Measurements from ENCODE around the gene TEDC2.
"Not testable (repeated sequence)": the region's sequence is repeated elsewhere in the genome, so short reads cannot be mapped to it uniquely, and the experiment has no call there.

Gene TEDC2

DNA sequence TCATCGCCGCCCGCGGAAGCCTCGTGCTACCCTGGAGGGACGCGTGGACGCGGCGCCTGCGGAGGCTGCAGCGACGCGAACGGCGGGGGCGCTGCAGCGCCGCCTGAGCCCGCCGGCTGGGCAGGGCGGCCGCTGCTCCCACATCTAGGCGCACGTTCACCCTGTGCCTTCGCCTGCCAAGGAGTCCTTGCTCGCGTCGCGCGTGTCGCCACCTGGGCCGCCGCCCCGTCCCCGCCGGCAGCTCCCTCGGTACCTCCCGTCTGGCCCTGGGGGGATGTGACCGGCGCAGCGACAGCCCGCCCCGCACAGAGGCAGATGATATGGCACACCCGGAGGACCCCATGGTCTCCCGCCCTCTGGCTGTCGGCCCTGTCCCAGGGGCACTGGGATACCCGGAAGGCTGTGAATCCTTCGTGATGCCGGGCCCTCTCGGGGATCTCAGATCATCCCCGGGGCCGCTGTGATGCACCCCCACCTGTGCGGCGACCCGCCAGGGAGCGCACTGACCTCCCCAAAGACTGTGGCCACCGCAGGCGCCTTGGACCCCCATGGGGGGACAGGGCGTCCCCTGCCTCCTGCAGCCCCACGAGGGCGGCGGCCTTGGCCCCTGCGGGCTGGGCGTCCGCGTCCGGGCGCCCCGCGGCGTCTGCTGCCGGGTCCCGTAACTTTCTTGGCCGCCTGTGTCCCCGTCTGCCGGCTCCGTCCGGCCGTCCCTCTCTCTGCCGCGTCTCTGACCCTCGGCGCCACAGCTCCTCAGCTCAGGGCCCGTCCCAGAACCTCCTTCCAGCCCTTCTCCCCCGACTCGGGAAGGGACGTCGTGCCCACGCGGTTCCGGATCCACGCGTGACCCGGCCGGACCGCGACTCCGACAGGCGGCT lies 14.3 kb downstream of the TEDC2 start:
- peak; percentile 35 for DNase-seq (ENCODE audit: low spot score)
- peaks cover 4% of the 10 kb centered on the region for H3K4me1 Mint-ChIP-seq (ENCODE audit: low read depth)
- H3K36me3 Mint-ChIP-seq (ENCODE audit: low read depth), result no peaks in the 10 kb centered on the region
- H3K9me3 Mint-ChIP-seq, result no peaks in the 10 kb centered on the region
- H3K27me3 Mint-ChIP-seq (ENCODE audit: low read depth), result peaks cover 26% of the 10 kb centered on the region
- H3K27ac Mint-ChIP-seq, result peak overlapping the region; percentile 67
- peak overlapping the region; percentile 62 for H3K4me3 Mint-ChIP-seq

DNA sequence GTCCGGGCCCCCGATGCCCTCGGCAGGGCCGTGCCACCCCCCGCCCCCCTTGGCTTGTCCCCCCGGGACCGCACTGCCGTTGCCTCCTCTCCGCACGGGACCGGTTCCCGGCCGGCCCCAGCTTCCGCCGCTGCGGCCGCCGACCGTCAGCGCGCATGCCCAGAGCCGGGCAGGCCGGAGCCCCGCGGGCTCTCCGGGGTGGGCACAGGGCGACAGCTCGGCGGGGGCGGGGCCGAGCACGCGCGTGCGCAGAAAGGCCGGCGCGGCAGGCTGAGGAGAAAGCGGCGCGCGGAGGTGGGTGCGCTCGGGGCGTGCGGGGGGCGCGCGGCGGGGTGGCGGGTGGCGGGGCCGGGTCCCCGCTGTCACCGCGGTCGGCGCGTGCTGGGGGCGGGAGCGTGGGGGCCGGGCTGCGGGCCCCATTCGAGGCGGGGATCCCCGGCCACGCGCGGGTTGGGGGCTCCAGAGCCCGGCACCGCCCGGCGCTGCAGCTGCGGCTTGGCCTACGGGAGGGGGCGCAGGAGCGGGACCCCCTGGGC lies 15.0 kb downstream of the TEDC2 start, which contains the start of gene TBC1D24:
Gene TBC1D24, plus strand, starts transcription at position 251 of the 536 bp plus-strand sequence. CDS start 21,022 bp downstream, outside the sequence.
- Mint-ChIP-seq H3K9me3 (no peaks in the 10 kb centered on the region), H3K4me3 (peak within 1 kb of the TSS; percentile 65), H3K4me1 (ENCODE audit: low read depth) (peaks cover 4% of the 10 kb centered on the region), H3K27ac (peak within 1 kb of the TSS; percentile 67), H3K36me3 (ENCODE audit: low read depth) (no peaks in the 10 kb centered on the region), H3K27me3 (ENCODE audit: low read depth) (peaks cover 19% of the 10 kb centered on the region)
- DNase-seq (ENCODE audit: low spot score), result peak; percentile 89

DNA sequence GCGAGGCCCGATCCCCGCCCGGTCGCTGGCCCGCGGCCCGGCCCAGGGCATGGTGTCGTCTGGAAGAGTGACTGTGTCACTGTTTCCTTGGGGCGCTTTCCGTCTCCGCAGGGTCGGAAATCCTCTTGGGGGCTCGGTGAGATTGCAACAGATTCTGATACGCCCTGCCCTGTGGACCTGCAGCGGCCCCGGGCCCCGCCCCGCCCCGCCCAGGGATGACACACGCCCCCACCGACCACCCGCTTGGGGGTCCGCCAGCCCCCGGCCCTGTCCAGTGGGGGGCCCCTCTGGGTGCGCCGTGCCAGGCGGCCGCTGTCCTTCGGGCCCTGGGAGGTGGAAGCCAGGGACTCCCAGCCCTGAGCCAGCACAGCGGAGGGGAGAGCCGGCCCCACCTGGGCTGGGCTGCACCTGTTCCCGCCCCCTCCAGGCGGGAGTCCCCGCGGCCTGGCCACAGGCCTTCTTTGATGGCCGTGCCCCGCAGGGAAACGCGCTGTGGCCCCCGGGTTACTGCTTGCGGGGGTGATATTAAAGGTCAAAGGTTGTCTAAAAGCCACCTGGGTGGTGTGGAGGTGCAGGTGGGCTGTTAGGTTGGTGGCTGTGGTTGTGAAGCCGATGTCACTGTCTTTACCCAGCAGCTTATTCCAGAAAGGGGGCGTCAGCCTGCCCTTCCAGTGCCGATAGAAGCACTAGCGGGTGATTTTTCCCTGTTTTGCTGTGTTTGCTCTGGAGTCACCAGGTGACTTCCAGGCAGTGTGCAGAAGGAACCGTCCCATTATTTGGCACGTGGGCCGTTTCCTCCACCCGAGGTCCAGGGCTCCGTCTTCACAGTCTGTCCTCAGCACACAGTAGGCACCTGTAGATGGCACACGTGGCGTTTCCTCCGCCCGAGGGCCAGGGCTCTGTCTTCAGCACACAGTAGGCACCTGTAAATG lies 15.8 kb downstream of the TEDC2 start:
- Mint-ChIP-seq H3K9me3 (no peaks in the 10 kb centered on the region), H3K36me3 (ENCODE audit: low read depth) (no peaks in the 10 kb centered on the region), H3K27ac (no peak overlapping the region), H3K4me3 (peak overlapping the region; percentile 65), H3K27me3 (ENCODE audit: low read depth) (peaks cover 12% of the 10 kb centered on the region), H3K4me1 (ENCODE audit: low read depth) (peaks cover 4% of the 10 kb centered on the region)
- DNase-seq (ENCODE audit: low spot score), result peak; percentile 35

DNA sequence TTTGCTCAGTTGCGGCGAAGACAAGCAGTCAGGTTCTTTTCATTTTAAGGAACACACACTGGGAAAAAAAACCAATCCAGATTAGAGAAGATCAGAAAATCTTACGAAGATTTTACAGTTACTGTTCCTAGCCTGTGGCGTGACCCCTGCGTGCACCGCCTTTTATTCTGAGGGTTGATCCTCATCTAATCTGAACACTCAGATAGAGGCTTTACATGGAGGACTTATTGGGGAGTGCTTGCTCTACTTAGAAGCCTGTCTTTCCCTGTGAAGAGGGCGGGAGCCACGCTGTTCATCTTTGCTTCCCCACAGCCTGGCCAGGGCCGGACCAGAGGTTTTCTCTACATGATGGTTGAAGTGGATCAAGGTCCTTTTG lies 16.4 kb downstream of the TEDC2 start:
- H3K9me3 Mint-ChIP-seq, result no peaks in the 10 kb centered on the region
- H3K4me3 Mint-ChIP-seq, result peak overlapping the region; percentile 65
- H3K27ac Mint-ChIP-seq, result no peak overlapping the region
- H3K36me3 Mint-ChIP-seq (ENCODE audit: low read depth), result no peaks in the 10 kb centered on the region
- peaks cover 11% of the 10 kb centered on the region for H3K27me3 Mint-ChIP-seq (ENCODE audit: low read depth)
- H3K4me1 Mint-ChIP-seq (ENCODE audit: low read depth), result peaks cover 4% of the 10 kb centered on the region
- no peak for DNase-seq (ENCODE audit: low spot score)

DNA sequence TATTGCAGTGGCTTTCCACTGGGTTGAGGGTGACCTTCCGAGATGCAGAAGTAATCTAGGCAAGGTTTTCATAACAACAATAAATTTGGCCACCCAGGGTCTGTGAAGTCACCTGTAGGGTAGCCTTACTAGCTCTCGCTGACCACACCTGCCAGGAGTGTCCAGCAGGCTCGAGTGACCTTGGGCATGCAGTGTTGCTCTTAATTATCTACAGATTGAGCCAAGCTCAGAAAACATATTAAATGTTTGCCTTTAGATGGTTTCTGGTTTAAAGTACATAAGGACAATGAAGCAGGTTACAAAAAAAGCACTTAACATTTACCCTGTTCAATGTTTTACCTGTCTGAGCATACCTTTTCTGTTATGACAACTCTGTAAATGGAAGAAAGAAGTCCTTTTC lies 16.8 kb downstream of the TEDC2 start:
- no peaks in the 10 kb centered on the region for H3K9me3 Mint-ChIP-seq
- no peak for DNase-seq (ENCODE audit: low spot score)
- peaks cover 4% of the 10 kb centered on the region for H3K4me1 Mint-ChIP-seq (ENCODE audit: low read depth)
- peaks cover 11% of the 10 kb centered on the region for H3K27me3 Mint-ChIP-seq (ENCODE audit: low read depth)
- peak overlapping the region; percentile 65 for H3K4me3 Mint-ChIP-seq
- no peaks in the 10 kb centered on the region for H3K36me3 Mint-ChIP-seq (ENCODE audit: low read depth)
- H3K27ac Mint-ChIP-seq, result no peak overlapping the region

DNA sequence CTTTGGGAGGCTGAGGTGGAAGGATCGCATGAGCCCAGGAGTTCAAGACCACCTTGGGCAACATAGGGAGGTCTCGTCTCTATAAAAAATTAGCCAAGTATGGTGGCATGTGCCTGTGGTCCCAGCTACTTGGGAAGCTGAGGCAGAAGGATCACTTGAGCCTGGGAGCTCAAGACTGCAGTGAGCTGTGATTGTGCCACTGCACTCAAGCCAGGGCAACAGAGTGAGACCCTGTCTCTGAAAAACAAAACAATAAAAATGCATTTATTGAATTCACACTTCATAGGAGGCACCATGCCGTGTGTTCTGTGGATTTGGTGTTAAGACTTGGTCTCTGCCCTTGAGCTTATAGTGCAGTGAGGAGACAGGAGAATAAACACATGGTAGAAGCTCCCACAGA lies 17.4 kb downstream of the TEDC2 start:
- H3K4me1 Mint-ChIP-seq (ENCODE audit: low read depth), result peaks cover 4% of the 10 kb centered on the region
- H3K27me3 Mint-ChIP-seq (ENCODE audit: low read depth), result peaks cover 9% of the 10 kb centered on the region
- H3K36me3 Mint-ChIP-seq (ENCODE audit: low read depth), result no peaks in the 10 kb centered on the region
- H3K9me3 Mint-ChIP-seq, result no peaks in the 10 kb centered on the region
- DNase-seq (ENCODE audit: low spot score), result no peak
- H3K4me3 Mint-ChIP-seq, result no peak overlapping the region
- no peak overlapping the region for H3K27ac Mint-ChIP-seq

DNA sequence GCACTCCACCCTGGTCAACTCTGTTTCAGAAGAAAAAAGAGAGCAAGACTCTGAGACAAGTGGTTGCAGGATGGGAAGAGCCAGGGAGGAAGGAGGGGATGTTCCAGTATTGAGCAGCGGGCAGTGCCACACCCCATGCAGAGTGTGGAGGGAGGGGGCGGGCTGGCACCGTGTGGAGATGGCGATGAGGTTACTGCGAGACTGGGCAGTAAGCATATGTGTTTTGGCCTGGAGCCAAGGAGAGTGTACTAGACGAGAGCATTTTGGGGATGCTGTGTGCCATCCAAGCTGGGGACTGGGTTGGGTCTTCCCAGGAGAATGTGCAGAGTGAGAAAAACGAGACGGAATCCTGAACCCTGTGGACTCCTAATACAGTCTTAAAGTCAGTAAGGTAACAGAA lies 18.4 kb downstream of the TEDC2 start:
- Mint-ChIP-seq H3K36me3 (ENCODE audit: low read depth) (no peaks in the 10 kb centered on the region), H3K27me3 (ENCODE audit: low read depth) (peaks cover 2% of the 10 kb centered on the region), H3K27ac (no peak overlapping the region), H3K4me3 (no peak overlapping the region), H3K9me3 (no peaks in the 10 kb centered on the region), H3K4me1 (ENCODE audit: low read depth) (peaks cover 4% of the 10 kb centered on the region)
- no peak for DNase-seq (ENCODE audit: low spot score)

DNA sequence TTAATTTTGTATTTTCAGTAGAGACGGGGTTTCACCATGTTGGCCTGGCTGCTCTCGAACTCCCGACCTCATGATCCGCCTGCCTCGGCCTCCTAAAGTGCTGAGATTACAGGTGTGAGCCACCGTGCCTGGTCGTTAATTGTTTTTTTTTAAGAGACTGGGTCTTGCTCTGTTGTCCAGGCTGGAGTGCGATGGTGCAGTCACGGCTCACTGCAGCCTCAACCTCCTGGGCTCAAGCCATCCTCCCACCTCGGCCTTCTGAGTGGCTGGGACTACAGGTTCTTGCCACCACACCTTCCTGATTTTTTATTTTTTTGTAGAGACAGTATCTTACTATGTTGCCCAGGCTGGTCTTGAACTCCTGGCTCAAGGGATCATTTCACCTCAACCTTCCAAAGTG lies 20.1 kb downstream of the TEDC2 start:
- H3K27me3 Mint-ChIP-seq (ENCODE audit: low read depth); H3K4me1 Mint-ChIP-seq (ENCODE audit: low read depth); H3K4me3 Mint-ChIP-seq; DNase-seq (ENCODE audit: low spot score); H3K27ac Mint-ChIP-seq; H3K9me3 Mint-ChIP-seq; H3K36me3 Mint-ChIP-seq (ENCODE audit: low read depth): not testable (repeated sequence)

DNA sequence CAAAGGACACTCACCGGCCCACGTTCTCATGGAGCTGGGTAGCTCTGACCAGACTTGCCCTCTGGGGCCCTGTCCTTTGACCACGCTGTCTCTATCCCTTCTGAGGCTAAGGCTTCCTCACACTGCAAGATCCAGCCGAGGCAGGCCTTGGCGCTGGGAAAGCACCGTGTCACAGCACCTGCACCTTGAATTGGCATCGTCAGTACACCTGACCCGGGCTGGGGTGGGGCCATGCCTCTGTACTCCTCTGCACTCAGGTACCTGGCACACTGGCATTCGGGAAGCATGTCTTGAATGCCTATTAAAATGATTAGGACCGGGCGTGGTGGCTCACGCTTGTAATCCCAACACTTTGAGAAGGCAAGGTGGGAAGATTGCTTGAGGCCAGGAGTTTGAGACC lies 21.0 kb downstream of the TEDC2 start:
- no peak for DNase-seq (ENCODE audit: low spot score)
- no peak overlapping the region for H3K27ac Mint-ChIP-seq
- no peak overlapping the region for H3K4me3 Mint-ChIP-seq
- peaks cover 4% of the 10 kb centered on the region for H3K4me1 Mint-ChIP-seq (ENCODE audit: low read depth)
- no peaks in the 10 kb centered on the region for H3K9me3 Mint-ChIP-seq
- H3K27me3 Mint-ChIP-seq (ENCODE audit: low read depth), result no peaks in the 10 kb centered on the region
- H3K36me3 Mint-ChIP-seq (ENCODE audit: low read depth), result no peaks in the 10 kb centered on the region

DNA sequence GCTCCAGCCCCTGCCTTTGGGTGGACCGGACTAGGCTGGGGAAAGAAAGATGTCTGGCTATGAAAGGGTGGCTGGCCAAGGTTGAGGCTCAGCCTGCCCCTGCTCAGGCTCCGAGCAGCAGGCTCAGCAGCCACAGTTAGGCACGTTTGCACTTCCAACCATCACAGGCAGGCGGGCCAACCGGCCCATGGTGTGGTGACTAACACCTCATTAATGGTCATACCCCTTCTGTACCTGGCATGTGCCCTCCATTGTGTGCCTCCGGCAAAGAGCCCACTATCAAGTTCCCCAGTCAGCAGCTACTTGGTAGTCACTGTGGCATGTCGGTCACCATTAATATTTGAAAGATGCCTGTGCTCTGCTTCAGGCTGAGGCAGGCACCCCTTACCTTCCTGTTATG lies 21.8 kb downstream of the TEDC2 start:
- Mint-ChIP-seq H3K4me3 (no peak overlapping the region), H3K36me3 (ENCODE audit: low read depth) (no peaks in the 10 kb centered on the region), H3K27me3 (ENCODE audit: low read depth) (no peaks in the 10 kb centered on the region), H3K27ac (no peak overlapping the region), H3K4me1 (ENCODE audit: low read depth) (peaks cover 2% of the 10 kb centered on the region), H3K9me3 (no peaks in the 10 kb centered on the region)
- no peak for DNase-seq (ENCODE audit: low spot score)

DNA sequence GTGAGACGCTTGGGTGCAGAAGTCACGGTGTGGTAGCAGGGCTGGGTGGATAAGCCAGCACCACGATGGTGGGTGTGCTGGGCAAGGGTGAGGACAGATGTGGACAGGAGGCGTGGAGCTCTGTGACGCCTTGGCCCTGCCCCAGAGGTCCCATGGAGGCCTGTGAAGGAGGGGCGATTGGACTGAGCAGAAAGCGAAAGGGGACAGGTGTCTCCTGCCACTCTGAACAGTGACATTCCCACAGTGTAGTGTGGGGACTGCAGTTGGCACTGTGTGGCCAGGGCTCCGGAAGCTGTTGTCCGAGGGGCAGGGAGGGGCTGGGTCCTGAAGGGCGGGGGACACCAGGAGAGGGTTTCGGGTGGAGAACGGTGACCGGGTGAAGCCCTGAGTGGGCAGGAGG lies 22.3 kb downstream of the TEDC2 start:
- Mint-ChIP-seq H3K9me3 (no peaks in the 10 kb centered on the region), H3K4me1 (ENCODE audit: low read depth) (peaks cover 6% of the 10 kb centered on the region), H3K27me3 (ENCODE audit: low read depth) (no peaks in the 10 kb centered on the region), H3K27ac (no peak overlapping the region), H3K4me3 (no peak overlapping the region), H3K36me3 (ENCODE audit: low read depth) (no peaks in the 10 kb centered on the region)
- DNase-seq (ENCODE audit: low spot score), result no peak

DNA sequence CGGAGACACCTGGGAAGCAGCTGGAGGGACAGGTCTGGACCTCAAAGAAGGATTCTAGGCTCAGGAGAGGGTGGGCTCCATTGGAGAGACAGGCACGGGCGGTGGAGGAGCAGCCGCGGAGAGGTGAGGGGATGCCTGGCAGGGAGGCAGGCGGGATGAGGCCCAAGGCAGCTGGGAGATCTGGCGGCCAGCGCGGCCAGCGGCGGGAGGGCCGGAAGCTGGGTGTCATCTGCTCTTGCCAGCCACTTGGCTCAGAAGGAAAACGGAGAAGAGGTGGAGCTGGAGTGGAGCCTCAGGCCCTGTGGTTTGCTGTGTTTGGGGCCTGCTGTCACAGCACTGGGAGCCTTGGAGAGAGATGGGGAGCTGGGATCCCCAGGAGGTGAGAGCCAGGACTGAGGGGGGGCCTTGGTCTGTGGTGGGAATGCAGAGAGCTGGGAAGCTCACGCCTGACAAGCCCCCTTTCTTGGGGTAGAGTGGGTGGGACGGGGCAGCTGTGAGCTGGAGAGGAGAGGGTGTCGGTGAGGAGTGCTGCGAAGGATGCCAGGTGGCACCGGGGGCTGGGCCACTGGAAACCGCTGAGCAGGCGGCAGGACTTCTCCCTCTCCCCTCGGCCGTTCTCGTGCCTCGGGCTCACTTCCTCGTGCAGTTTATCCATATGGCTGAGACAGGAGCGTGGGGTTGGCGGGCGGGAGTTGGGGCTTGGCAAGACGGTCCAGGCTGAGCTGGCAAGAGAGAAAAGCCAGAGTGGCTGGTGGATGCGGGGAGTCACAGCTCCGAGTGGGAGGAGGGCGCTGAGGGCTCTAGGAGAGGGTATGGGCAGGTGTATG lies 23.0 kb downstream of the TEDC2 start:
- H3K36me3 Mint-ChIP-seq (ENCODE audit: low read depth), result no peaks in the 10 kb centered on the region
- peaks cover 2% of the 10 kb centered on the region for H3K27me3 Mint-ChIP-seq (ENCODE audit: low read depth)
- DNase-seq (ENCODE audit: low spot score), result no peak
- H3K27ac Mint-ChIP-seq, result no peak overlapping the region
- no peaks in the 10 kb centered on the region for H3K9me3 Mint-ChIP-seq
- H3K4me3 Mint-ChIP-seq, result no peak overlapping the region
- H3K4me1 Mint-ChIP-seq (ENCODE audit: low read depth), result peaks cover 10% of the 10 kb centered on the region
